ENCODE results near the gene OR10R2.

OR10R2 gene

GRCh38 chr1:158527190-158527815, 55.3 kb downstream of the OR10R2 start:
- H3K4me2 ChIP-seq (ENCODE audit: low read depth, low read length, poor library complexity, severe bottlenecking) = no peak overlapping the region
- H2AFZ ChIP-seq (ENCODE audit: low read length) = no peak overlapping the region
- H3K4me1 ChIP-seq (ENCODE audit: insufficient read depth, low read length, poor library complexity, severe bottlenecking) = no peaks in the 10 kb centered on the region
- H3K79me2 ChIP-seq (ENCODE audit: insufficient read depth, low read length) = no peaks in the 10 kb centered on the region
- H3K4me3 ChIP-seq (ENCODE audit: low read length, poor library complexity, severe bottlenecking) = no peak overlapping the region
- no peaks in the 10 kb centered on the region for H3K9me2 ChIP-seq (replicated peaks; ENCODE audit: low read depth, low read length)
- no peaks in the 10 kb centered on the region for H3F3A ChIP-seq (ENCODE audit: low read depth)
- H4K20me1 ChIP-seq (ENCODE audit: insufficient read depth, low read length, poor library complexity, severe bottlenecking) = no peaks in the 10 kb centered on the region
- H3K27me3 ChIP-seq (ENCODE audit: insufficient read depth, low read length, poor library complexity, severe bottlenecking) = no peaks in the 10 kb centered on the region
- H3K36me3 ChIP-seq (ENCODE audit: insufficient read depth, low read length) = no peaks in the 10 kb centered on the region
- no peaks in the 10 kb centered on the region for H3K9me3 ChIP-seq (ENCODE audit: insufficient read depth, low read depth, low read length)
- TF ChIP-seq CTCF (conservative IDR thresholded peaks at IDR 0.05; ENCODE audit: low read length) = peak; percentile 64
- TF ChIP-seq EZH2phosphoT487 (IDR thresholded peaks at IDR 0.05; ENCODE audit: borderline replicate concordance) = no peak
- H3K9ac ChIP-seq (ENCODE audit: low read depth, low read length, poor library complexity, severe bottlenecking) = no peak overlapping the region
